ENCODE results near the gene RPS21.

Gene RPS21

DNA sequence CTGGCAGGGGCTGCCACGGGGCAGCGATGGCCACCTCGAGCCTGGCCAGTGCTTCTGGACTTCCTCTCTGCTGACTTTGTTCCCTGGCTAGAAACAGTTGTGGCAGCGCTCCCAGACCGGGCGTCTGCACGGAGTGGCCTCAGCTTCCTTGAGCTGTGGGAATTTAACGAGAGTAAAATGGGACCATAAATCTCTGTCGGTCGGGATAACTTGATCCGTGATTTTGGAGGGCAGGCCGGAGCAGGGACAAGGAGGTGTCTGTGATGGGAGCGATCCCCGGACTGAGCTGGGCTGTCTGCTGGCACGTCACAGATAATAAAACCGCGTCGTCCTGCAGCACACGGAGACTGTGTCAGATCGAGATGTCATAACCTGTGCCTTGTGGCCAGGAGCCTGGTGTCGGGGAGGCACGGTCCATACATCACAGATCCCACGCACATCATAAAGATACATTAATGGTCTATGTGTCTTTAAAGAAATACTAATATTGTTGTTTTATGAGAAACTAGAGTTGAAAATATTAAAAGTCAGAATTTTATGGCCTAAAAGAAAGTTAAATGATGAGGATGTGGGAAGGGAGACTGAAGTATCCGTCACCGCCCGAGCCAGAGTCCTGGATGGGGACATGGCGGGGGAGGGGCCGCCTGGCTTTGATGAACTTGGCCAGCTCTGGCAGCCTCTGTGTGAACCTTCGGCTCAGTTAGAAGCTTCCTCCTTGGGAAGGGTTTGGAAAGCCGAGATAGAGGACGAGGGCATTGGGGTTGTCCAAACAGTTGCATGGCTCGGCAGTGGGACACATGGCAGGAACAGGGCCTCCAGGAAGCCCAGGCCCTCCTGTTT lies 47.0 kb downstream of the RPS21 start:
- H2AFZ ChIP-seq (ENCODE audit: low read depth, low read length, severe bottlenecking), result no peak overlapping the region
- H3K9ac ChIP-seq (ENCODE audit: low read length), result no peak overlapping the region
- no peak for TF ChIP-seq EZH2phosphoT487 (conservative IDR thresholded peaks at IDR 0.05; ENCODE audit: low read length)
- TF ChIP-seq, protein P1, sequence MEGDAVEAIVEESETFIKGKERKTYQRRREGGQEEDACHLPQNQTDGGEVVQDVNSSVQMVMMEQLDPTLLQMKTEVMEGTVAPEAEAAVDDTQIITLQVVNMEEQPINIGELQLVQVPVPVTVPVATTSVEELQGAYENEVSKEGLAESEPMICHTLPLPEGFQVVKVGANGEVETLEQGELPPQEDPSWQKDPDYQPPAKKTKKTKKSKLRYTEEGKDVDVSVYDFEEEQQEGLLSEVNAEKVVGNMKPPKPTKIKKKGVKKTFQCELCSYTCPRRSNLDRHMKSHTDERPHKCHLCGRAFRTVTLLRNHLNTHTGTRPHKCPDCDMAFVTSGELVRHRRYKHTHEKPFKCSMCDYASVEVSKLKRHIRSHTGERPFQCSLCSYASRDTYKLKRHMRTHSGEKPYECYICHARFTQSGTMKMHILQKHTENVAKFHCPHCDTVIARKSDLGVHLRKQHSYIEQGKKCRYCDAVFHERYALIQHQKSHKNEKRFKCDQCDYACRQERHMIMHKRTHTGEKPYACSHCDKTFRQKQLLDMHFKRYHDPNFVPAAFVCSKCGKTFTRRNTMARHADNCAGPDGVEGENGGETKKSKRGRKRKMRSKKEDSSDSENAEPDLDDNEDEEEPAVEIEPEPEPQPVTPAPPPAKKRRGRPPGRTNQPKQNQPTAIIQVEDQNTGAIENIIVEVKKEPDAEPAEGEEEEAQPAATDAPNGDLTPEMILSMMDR (IDR thresholded peaks at IDR 0.05; ENCODE audit: insufficient read depth, low read length, poor library complexity, severe bottlenecking), result no peak
- H3K9me3 ChIP-seq (ENCODE audit: insufficient read depth, low read length), result no peaks in the 10 kb centered on the region
- no peak overlapping the region for H3K4me2 ChIP-seq (ENCODE audit: low read depth, low read length, poor library complexity, severe bottlenecking)
- no peak overlapping the region for H3K4me3 ChIP-seq (ENCODE audit: insufficient read depth, low read length, poor library complexity, severe bottlenecking)
- H3K79me2 ChIP-seq (ENCODE audit: insufficient read depth, low read length), result no peaks in the 10 kb centered on the region
- no peaks in the 10 kb centered on the region for H3K27me3 ChIP-seq (ENCODE audit: low read length)
- H3K36me3 ChIP-seq (ENCODE audit: low read length), result no peaks in the 10 kb centered on the region
- no peaks in the 10 kb centered on the region for H3K9me2 ChIP-seq (replicated peaks; ENCODE audit: insufficient read depth, low read length)
- no peaks in the 10 kb centered on the region for H3F3A ChIP-seq (ENCODE audit: insufficient read depth)
- no peak overlapping the region for H3K27ac ChIP-seq (ENCODE audit: low read depth, low read length)
- no peaks in the 10 kb centered on the region for H4K20me1 ChIP-seq (ENCODE audit: low read depth, low read length)

DNA sequence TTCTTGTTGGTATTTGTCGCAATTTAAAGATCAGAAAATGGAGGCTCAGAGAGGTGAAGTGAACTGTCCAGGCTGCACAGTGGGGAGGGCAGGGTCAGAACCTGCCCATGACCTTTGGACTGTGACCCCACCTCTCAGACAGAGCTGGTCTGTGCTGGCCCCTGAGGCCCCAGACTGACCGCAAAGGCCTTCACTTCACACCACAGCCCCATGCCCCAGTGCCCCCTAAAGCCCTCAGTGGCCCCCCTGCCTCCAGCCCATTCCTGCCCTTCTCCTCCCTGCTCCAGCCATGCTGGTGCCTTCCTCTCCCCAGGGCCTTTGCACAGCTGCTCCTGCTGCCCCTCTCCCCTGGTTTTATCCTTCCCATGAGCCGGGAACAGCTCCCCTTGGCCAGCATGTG lies 49.8 kb downstream of the RPS21 start:
- TF ChIP-seq, protein P1 (IDR thresholded peaks at IDR 0.05; ENCODE audit: insufficient read depth, low read length, poor library complexity, severe bottlenecking), result no peak
- TF ChIP-seq EZH2phosphoT487 (conservative IDR thresholded peaks at IDR 0.05; ENCODE audit: low read length), result no peak
- no peaks in the 10 kb centered on the region for H3K9me2 ChIP-seq (replicated peaks; ENCODE audit: insufficient read depth, low read length)
- H4K20me1 ChIP-seq (ENCODE audit: low read depth, low read length), result no peaks in the 10 kb centered on the region

DNA sequence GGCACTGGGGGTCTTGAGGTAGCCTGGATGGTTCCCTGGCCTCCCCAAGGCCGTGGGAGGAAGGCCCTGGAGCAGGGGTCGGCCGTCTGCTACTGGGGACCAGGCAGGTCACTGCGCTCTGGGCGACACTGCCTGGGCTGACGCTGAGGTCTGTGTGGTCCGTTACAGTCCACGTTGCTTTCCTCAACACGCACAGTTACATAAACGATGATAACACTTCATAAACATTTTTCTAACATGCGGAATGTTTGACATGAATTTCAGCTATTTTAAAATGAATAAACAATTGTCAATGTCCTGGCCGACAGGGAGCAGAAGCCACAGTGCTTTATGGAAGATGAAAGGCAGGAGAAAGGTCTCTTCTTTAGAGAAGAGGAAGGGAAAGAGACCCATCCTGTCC lies 50.6 kb downstream of the RPS21 start:
- TF ChIP-seq, protein P1 (IDR thresholded peaks at IDR 0.05; ENCODE audit: insufficient read depth, low read length, poor library complexity, severe bottlenecking), result no peak
- no peak for TF ChIP-seq EZH2phosphoT487 (conservative IDR thresholded peaks at IDR 0.05; ENCODE audit: low read length)
- Histone ChIP-seq H3K36me3 (ENCODE audit: low read length) (no peaks in the 10 kb centered on the region), H3K9ac (ENCODE audit: low read length) (no peak overlapping the region), H3F3A (ENCODE audit: insufficient read depth) (no peaks in the 10 kb centered on the region), H3K9me2 (replicated peaks; ENCODE audit: insufficient read depth, low read length) (no peaks in the 10 kb centered on the region), H4K20me1 (ENCODE audit: low read depth, low read length) (no peaks in the 10 kb centered on the region), H3K27ac (ENCODE audit: low read depth, low read length) (no peak overlapping the region), H3K27me3 (ENCODE audit: low read length) (no peaks in the 10 kb centered on the region), H2AFZ (ENCODE audit: low read depth, low read length, severe bottlenecking) (no peak overlapping the region), H3K9me3 (ENCODE audit: insufficient read depth, low read length) (no peaks in the 10 kb centered on the region), H3K4me3 (ENCODE audit: insufficient read depth, low read length, poor library complexity, severe bottlenecking) (no peak overlapping the region), H3K79me2 (ENCODE audit: insufficient read depth, low read length) (no peaks in the 10 kb centered on the region), H3K4me2 (ENCODE audit: low read depth, low read length, poor library complexity, severe bottlenecking) (no peak overlapping the region)

More for the DNA sequence above, 49.8 kb downstream of the RPS21 start:
- no peak overlapping the region for H3K9ac ChIP-seq (ENCODE audit: low read length)
- no peak overlapping the region for H2AFZ ChIP-seq (ENCODE audit: low read depth, low read length, severe bottlenecking)
- H3K79me2 ChIP-seq (ENCODE audit: insufficient read depth, low read length), result no peaks in the 10 kb centered on the region
- no peak overlapping the region for H3K4me2 ChIP-seq (ENCODE audit: low read depth, low read length, poor library complexity, severe bottlenecking)
- no peaks in the 10 kb centered on the region for H3F3A ChIP-seq (ENCODE audit: insufficient read depth)
- no peaks in the 10 kb centered on the region for H3K36me3 ChIP-seq (ENCODE audit: low read length)
- no peak overlapping the region for H3K4me3 ChIP-seq (ENCODE audit: insufficient read depth, low read length, poor library complexity, severe bottlenecking)
- H3K27me3 ChIP-seq (ENCODE audit: low read length), result no peaks in the 10 kb centered on the region
- H3K9me3 ChIP-seq (ENCODE audit: insufficient read depth, low read length), result no peaks in the 10 kb centered on the region
- H3K27ac ChIP-seq (ENCODE audit: low read depth, low read length), result no peak overlapping the region
